AG09319 (cell line): ENCODE measurements around the gene SAMD8.
"Not testable (repeated sequence)": the region's sequence is repeated elsewhere in the genome, so short reads cannot be mapped to it uniquely, and the experiment has no call there.

ENCODE experiments used
- DNase-seq: peaks from one replicate; pipeline ENCODE4 v3.0.0-alpha.2; 2010; ENCODE audit warnings: low read depth; ENCODE audit errors: extremely low read depth
- CTCF ChIP-seq: IDR thresholded peaks from 2 replicates; pipeline ENCODE4 v1.5.1; 2011; ENCODE audit warnings: low read depth, mild to moderate bottlenecking, inconsistent platforms, low read length, moderate library complexity

Gene SAMD8

GRCh38 chr10:75176736-75177135, 65.3 kb downstream of the SAMD8 start:
- no peak for TF ChIP-seq CTCF
- no peak for DNase-seq

- TF ChIP-seq CTCF, result no peak
- no peak for DNase-seq
These were observed 68.3 kb downstream of the SAMD8 start for GRCh38 chr10:75179657-75180177.

- no peak for TF ChIP-seq CTCF
- no peak for DNase-seq
These were observed 69.1 kb downstream of the SAMD8 start for GRCh38 chr10:75180592-75180991.

DNA sequence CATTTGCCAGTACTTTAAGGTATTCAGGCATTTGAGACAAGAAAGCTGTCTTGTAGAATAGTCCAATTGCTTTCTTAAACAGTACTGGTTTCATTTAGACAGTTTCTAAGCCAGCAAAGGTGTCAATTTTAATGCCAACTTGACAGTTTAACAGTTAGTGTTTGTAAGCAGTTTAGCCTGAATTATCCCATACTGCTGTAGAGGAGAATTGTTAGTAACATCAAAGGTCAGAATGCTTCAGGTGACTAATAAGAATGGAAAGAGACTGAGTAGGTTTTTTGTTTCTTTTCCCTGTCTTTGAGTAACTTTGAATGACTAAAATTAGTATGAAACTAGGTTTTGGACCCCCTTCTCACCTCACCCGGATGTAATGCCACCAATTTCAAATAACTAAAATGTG, 69.6 kb downstream of the SAMD8 start:
- TF ChIP-seq CTCF, result no peak
- no peak for DNase-seq

DNA sequence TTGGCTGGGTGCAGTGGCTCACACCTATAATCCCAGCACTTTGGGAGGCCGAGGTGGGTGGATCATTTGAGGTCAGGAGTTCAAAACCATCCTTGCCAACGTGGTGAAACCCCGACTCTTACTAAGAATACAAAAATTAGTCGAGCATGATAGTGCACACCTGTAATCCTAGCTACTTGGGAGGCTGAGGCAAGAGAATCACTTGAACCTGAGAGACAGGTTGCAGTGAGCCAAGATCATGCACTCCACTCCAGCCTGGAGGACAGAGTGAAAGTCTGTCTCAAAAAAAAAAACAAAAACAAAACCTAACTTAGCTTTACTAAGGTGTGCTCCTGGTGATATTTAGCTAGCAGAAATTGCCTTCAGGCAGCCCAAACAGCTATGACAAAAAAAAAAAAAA, 74.9 kb downstream of the SAMD8 start:
- no peak for DNase-seq
- TF ChIP-seq CTCF, result no peak

DNA sequence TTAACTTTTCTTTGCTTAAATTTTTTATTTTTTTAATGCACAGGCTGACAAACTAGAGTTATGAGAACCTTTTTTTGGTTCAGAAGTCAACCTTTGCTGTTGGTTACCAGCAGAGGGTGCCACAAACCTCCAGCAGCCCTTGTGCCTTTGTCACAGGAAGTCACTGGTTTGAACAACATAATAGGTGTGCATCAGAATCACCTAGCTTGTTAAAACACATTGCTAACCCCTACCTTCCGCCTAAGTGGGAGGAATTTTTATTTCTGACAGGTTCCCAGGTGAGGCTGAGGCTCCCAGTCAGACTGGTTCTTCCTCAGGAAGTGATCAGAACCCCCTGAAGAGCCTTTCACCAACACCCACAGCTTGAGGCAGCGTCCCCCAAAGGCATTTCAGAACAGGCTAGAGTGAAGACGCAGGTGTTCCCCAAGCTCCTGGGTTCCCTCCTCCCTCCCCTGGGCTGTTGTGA, 76.5 kb downstream of the SAMD8 start:
- peak; percentile 76 for TF ChIP-seq CTCF
- no peak for DNase-seq

DNA sequence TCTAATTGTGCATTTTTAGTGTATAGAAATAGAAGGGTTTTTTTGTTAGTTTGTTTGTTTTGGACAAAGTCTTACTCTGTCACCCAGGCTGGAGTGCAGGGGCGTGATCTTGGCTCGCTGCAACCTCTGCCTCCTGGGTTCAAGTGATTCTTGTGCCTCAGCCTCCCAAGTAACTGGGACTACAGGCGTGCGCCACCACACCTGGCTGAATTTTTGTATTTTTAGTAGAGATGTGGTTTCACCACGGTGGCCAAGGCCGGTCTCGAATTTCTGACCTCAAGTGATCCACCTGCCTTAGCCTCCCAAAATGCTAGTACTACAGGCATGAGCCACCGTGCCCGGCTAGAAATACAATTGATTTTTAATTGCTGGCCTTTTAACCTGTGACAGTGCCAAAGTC, 77.1 kb downstream of the SAMD8 start:
- DNase-seq, result not testable (repeated sequence)
